GM12864 (cell line): ENCODE data around the gene MBD6.

Source experiments
- DNase-seq: peaks from one replicate; pipeline ENCODE4 v3.0.0-alpha.2; 2011; ENCODE audit warnings: low read depth
- H3K4me3 ChIP-seq: 2 replicates; pipeline ENCODE4 v1.5.1; 2011; ENCODE audit warnings: mild to moderate bottlenecking, low read depth, low read length, control low read depth
- TF ChIP-seq, protein P1 (sequence below): IDR thresholded peaks from 2 replicates; pipeline ENCODE4 v1.5.1; 2011; ENCODE audit warnings: low read depth, mild to moderate bottlenecking, moderate library complexity, low read length, control low read depth, inconsistent platforms; ENCODE audit errors: missing control alignments

MBD6 gene

DNA sequence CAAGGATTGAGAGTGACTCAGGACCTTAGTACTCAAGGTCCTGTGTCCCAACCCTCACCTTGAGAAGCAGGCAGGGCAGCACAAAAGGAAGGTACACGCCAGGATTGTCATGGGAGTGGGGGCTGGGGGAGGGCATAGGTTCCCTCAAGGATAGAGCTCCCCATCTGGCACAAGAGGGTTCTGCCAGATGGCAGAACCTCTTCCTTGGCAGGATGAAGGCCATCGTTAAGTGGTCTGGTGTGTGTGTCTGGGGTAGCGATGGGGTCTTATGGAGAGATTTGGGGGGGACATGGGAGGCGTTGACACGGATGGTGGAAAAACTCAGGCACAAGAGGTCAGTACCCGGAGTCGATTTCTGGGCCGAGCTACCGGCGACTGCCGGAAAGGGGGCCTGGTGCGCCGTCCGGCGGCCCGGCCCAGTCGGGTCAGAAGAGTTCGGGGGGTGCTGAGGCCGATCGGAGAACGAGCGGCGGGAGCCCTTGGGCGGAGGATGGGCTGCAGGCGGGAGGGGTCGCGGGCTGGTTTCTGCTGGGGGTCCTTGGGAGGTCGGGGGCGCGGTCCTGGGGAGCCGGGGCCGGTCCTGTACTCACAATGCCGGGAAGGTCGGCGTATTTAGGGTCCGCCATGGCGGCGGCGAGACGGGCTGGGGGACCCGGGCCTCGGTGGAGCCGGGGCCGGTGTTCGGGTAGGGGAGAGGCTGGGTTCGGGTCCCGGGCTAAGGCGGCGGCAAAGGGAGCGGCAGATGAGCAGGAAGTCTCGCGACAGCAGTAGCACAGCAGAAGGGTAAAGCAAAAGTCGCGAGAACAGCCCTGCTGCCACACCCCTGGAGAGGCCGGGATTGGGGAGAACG, 24.0 kb downstream of the MBD6 start, which contains the start of gene DCTN2:
Gene DCTN2 (minus strand): TSS at position 755 of the 850 bp plus-strand sequence. CDS start 129 bp downstream, at position 626.
- TF ChIP-seq, protein P1, sequence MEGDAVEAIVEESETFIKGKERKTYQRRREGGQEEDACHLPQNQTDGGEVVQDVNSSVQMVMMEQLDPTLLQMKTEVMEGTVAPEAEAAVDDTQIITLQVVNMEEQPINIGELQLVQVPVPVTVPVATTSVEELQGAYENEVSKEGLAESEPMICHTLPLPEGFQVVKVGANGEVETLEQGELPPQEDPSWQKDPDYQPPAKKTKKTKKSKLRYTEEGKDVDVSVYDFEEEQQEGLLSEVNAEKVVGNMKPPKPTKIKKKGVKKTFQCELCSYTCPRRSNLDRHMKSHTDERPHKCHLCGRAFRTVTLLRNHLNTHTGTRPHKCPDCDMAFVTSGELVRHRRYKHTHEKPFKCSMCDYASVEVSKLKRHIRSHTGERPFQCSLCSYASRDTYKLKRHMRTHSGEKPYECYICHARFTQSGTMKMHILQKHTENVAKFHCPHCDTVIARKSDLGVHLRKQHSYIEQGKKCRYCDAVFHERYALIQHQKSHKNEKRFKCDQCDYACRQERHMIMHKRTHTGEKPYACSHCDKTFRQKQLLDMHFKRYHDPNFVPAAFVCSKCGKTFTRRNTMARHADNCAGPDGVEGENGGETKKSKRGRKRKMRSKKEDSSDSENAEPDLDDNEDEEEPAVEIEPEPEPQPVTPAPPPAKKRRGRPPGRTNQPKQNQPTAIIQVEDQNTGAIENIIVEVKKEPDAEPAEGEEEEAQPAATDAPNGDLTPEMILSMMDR, result peak; percentile 30
- peak within 1 kb of the TSS; percentile 67 for H3K4me3 ChIP-seq
- peak; percentile 93 for DNase-seq

DNA sequence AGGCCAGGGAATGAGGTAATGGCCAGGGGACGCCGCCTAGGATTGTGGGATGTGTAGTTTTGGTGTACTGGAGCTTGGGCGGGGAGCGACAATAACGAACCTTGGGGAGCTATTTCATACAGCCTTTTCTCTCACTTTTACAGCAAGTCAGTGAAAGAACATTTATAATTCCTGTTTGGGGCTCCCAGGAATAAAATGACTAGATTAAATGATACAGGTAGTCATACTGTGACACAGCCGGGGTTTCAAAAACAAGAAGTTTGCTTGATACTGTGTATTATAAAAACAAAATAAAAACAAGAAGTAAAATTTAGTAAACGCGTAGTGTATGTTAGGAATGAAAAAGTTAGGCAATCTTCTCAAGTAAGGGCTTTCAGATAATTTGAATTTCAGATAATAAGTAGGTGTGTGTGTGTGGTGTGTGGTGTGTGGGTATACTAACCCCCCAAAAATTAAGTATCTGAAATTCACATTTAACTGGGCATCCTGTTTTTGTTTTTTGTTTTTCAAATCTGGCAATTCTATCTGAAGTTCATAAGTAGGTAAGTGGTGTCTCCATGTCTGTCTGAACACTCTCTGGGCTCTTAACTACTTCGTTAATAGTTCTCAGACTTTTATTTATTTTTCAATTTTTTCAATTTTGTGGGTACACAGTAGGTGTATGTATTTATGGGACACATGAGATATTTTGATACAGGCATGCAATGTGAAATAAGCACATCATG, 24.8 kb downstream of the MBD6 start:
- DNase-seq, result no peak
- TF ChIP-seq, protein P1, result no peak
- no peak overlapping the region; the same call in 1 of the 2 replicates for H3K4me3 ChIP-seq

DNA sequence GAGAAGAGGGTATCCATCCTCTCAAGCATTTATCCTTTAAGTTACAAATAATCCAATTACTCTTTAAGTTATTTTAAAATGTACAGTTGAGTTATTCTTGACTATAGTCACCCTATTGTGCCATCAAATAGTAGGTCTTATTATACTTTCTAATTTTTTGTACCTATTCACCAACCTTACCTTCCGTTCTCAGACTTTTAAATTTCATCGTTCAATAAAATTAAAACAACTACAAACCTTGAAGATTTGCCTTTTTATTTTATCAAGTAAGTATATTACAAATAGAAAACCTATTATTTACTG, 25.3 kb downstream of the MBD6 start:
- no peak overlapping the region for H3K4me3 ChIP-seq
- no peak for DNase-seq

DNA sequence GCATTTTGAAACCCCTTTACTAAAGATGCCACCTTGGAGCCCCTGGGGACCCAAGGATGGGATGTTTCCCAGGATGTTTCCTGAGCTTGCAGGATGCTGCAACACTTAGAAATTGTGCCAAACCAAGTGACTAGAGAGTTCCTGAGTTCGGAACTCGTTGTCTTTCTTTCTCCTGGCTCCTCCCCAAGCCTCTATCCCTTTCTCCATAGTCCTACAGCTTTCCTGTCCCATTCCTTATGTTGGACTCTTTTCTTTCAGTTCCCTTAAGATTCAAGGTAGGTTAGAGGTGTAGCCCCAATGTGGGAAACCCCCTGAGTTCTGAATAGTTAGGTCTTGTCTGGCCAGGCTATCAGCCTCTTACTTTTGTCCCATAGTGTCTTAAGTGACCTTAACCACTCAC, 25.9 kb downstream of the MBD6 start:
- TF ChIP-seq, protein P1, result no peak
- no peak overlapping the region for H3K4me3 ChIP-seq
- no peak for DNase-seq

More for the DNA sequence above, 25.3 kb downstream of the MBD6 start:
- TF ChIP-seq, protein P1, result no peak

DNA sequence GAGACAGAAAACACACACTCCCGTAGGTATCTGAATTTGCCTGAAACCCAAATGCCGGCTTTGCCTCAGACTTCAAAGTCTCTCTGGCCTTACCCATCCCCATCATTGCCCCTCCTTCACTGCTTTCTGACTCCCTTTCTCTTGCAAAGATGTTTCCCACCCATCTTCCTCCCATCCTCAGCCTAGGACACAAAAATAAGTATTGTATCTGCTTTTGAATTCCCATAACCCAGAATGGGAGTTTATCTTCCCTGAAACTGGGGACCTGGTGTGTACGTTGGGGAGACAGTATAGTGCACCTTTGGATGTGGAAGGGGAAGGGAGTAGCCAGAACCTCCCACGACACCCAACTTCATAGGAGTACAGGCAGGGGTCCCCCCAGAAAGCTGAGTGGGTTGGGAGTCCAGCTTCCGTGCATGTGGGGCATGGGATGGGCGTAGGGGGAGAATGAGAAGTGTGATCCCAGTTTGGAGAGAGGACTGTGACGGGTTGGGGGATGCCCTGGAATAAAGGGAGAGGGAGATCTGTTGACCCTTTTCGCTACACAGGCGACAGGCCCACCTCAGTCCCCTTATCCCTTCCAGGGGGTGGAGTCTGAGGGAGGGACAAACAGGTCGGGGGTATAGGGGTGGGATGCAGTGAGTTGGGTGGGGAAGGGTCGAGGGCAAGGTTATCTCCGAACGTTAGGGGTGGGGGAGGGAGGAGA, 26.7 kb downstream of the MBD6 start:
- TF ChIP-seq, protein P1, result no peak

DNA sequence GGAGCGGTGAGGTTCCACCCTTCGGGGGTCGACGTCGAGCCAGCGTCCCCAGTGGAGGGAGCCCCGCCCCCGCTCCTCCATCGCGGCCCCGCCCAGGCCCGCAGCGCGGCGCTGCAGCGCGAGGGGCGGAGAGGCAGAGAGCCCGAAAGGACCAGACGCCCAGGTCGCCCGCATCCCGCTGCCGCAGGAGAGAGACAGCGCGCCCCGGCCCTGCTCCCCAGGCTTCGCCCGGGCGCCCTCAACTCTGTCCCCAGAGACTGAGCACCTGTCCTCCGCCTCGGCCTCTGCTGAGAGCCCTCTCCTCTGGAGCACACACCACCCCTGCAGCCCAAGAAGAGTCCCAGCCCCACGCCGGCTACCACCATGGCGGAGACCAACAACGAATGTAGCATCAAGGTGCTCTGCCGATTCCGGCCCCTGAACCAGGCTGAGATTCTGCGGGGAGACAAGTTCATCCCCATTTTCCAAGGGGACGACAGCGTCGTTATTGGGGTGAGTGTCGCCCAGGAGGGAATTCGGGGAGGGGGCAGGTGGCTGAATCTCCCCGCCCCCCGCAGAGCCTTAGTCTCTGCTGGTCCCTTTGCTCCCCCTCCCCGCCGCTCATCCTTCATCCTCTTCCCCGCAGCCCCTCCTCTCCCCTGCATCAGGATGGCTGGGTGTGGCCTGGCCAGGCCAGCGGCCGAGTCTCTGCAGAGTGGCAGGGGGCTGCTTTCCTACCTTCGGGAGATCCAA, 27.5 kb downstream of the MBD6 start, which contains the start of gene KIF5A:
Gene KIF5A (plus strand): TSS at position 136 of the 732 bp plus-strand sequence. CDS start 228 bp downstream, at position 364.
- TF ChIP-seq, protein P1, result no peak
- DNase-seq, result no peak

More for the DNA sequence above, 26.7 kb downstream of the MBD6 start:
- no peak for DNase-seq
- H3K4me3 ChIP-seq, result peak overlapping the region; percentile 29

More for the DNA sequence above, 27.5 kb downstream of the MBD6 start, which contains the start of gene KIF5A:
- H3K4me3 ChIP-seq, result peak within 1 kb of the TSS; percentile 29
